ENCODE measurements around the gene ALKBH6.
"Not testable (repeated sequence)": the region's sequence is repeated elsewhere in the genome, so short reads cannot be mapped to it uniquely, and the experiment has no call there.

ALKBH6 gene

GRCh38 chr19:36014012-36014924, at the start of gene ALKBH6:
TSS of gene ALKBH6 (minus strand) at chr19:36014213. CDS start at chr19:36013397, 816 bp downstream.
- DNase-seq (ENCODE audit: low spot score) = peak; percentile 99

GRCh38 chr19:36061367-36061766, 47.4 kb upstream of the ALKBH6 start:
- no peak for DNase-seq (ENCODE audit: low spot score)

- DNase-seq (ENCODE audit: low spot score) = peak; percentile 75
Measured at GRCh38 chr19:36060430-36060829, 46.4 kb upstream of the ALKBH6 start.

- DNase-seq (ENCODE audit: low spot score) = no peak
Measured at GRCh38 chr19:36059180-36059910, 45.3 kb upstream of the ALKBH6 start.

- no peak for DNase-seq (ENCODE audit: low spot score)
Measured at GRCh38 chr19:36058481-36059179, 44.6 kb upstream of the ALKBH6 start.

- no peak for DNase-seq (ENCODE audit: low spot score)
Measured at GRCh38 chr19:36054733-36055686, 41.0 kb upstream of the ALKBH6 start, which contains the start of gene WDR62. TSS of gene WDR62 (plus strand) at chr19:36054897. CDS start at chr19:36054972, 75 bp downstream.

- peak; percentile 99 for DNase-seq (ENCODE audit: low spot score)
Measured at GRCh38 chr19:36054119-36054732, 40.2 kb upstream of the ALKBH6 start, which contains the start of gene THAP8. TSS of gene THAP8 (minus strand) at chr19:36054285. CDS start at chr19:36054217, 68 bp downstream.

GRCh38 chr19:36051637-36052036, 37.6 kb upstream of the ALKBH6 start:
- DNase-seq (ENCODE audit: low spot score) = no peak

- DNase-seq (ENCODE audit: low spot score) = peak; percentile 24
Measured at GRCh38 chr19:36051236-36051635, 37.2 kb upstream of the ALKBH6 start.

- no peak for DNase-seq (ENCODE audit: low spot score)
Measured at GRCh38 chr19:36049080-36049698, 35.2 kb upstream of the ALKBH6 start.

GRCh38 chr19:36047835-36048234, 33.8 kb upstream of the ALKBH6 start:
- no peak for DNase-seq (ENCODE audit: low spot score)

- peak; percentile 42 for DNase-seq (ENCODE audit: low spot score)
Measured at GRCh38 chr19:36046443-36047050, 32.5 kb upstream of the ALKBH6 start.

GRCh38 chr19:36043952-36044351, 29.9 kb upstream of the ALKBH6 start:
- DNase-seq (ENCODE audit: low spot score) = no peak

GRCh38 chr19:36041831-36042230, 27.8 kb upstream of the ALKBH6 start:
- DNase-seq (ENCODE audit: low spot score) = peak; percentile 67

GRCh38 chr19:36041092-36041491, 27.1 kb upstream of the ALKBH6 start:
- not testable (repeated sequence) for DNase-seq (ENCODE audit: low spot score)

GRCh38 chr19:36040495-36040894, 26.5 kb upstream of the ALKBH6 start:
- DNase-seq (ENCODE audit: low spot score) = no peak

- DNase-seq (ENCODE audit: low spot score) = peak; percentile 82
Measured at GRCh38 chr19:36032251-36033104, 18.5 kb upstream of the ALKBH6 start, which contains the start of gene CLIP3. TSS of gene CLIP3 (minus strand) at chr19:36032873. CDS start at chr19:36032357, 516 bp downstream.

- no peak for DNase-seq (ENCODE audit: low spot score)
Measured at GRCh38 chr19:36031308-36031707, 17.3 kb upstream of the ALKBH6 start.

All from putamen (tissue), 1 donor.